LNCaP clone FGC (cell line): ENCODE measurements around the gene KCNA5.

Experiments
- DNase-seq: peaks from one replicate; pipeline ENCODE4 v3.0.0-alpha.2; 2011; ENCODE audit warnings: low read depth
- H3K4me3 ChIP-seq: 2 replicates; pipeline ENCODE4 v1.5.1; 2011; ENCODE audit warnings: mild to moderate bottlenecking, low read depth, low read length, control low read depth
- CTCF ChIP-seq: IDR thresholded peaks from 2 replicates; pipeline ENCODE4 v1.5.1; 2012; ENCODE audit warnings: mild to moderate bottlenecking; ENCODE audit not compliant: control insufficient read depth, insufficient read depth; ENCODE audit errors: extremely low read depth

The KCNA5 gene

GRCh38 chr12:5023842-5024241 is 19.8 kb upstream of the KCNA5 start:
- no peak overlapping the region for H3K4me3 ChIP-seq
- no peak for DNase-seq
- TF ChIP-seq CTCF, result no peak

GRCh38 chr12:5026342-5026938 is 17.2 kb upstream of the KCNA5 start:
- TF ChIP-seq CTCF, result no peak
- H3K4me3 ChIP-seq, result no peak overlapping the region
- no peak for DNase-seq

DNA sequence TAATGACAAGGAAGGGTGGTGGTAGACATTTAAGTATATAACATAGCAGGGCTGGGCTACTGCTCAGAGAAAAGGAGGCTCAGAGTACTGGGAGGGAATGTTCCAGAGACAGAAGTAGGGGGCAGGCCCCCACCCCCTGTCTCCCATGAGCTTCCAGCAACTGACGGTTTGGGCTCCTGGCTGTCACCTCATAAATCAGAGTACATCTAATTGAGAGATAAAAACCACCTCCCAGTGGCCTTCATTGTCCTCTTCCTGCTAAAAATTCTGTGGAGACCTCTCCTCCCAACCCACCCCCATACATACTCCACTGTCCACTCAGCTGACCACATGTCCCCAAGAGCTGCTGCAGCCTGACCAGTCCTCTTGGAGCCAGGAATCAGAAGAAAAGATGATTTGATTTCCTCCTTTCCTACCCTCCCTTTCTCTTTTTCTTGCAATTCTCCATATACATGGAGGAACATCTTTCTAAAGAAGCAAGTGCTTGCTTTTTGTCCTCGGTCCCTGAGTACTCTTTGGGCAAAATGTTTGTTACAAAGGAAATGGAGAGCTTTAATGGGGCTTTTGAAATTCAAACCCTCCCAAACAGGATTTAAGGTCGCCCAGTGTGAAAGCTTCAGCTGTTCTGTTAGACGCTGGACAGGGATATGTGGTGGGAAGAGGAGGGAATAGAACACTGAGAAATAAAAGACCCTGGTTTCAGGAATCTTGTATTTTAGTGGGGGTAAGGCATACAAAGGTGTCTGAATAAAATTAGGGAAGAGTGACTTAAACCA is 16.4 kb upstream of the KCNA5 start:
- no peak for TF ChIP-seq CTCF
- no peak for DNase-seq
- no peak overlapping the region for H3K4me3 ChIP-seq

DNA sequence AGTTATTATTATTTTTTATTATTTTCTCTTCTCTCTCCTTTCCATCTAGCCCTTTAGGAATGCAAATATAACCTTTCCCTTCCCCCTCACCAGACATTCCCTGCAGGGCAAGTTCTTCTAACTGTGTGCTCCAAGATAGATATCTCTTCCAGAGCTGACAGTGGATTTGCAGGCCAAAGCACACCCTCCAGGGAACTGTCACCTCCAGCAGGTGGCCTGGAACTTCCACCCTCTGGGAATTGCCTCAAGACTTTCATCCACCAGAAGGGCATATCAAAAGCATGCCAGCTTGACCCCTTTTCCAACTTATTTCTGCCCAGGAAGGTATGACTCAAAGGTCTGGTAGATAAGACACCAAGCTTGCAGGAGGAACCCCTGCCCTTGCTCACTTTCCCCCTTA is 13.6 kb upstream of the KCNA5 start:
- no peak for TF ChIP-seq CTCF
- no peak overlapping the region for H3K4me3 ChIP-seq
- DNase-seq, result no peak

DNA sequence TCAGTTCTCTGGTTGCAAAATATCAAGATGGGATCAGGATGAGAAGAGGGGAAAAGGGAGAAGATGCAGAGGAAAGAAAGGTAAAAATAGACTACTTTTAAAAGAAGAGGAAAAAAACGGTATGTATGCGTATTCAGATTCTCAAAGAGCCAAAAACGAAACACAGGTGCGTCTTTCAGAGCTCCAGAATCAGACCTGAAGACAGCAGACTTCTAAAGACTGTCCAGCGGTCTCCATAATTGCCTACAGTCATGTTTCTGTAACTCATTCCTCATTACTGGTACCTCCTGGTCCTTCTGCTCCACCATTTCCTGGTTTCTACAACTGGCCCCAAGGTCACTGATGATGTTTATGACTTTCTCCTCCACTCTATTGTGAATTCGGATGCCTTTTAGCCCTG is 12.4 kb upstream of the KCNA5 start:
- TF ChIP-seq CTCF, result no peak

DNA sequence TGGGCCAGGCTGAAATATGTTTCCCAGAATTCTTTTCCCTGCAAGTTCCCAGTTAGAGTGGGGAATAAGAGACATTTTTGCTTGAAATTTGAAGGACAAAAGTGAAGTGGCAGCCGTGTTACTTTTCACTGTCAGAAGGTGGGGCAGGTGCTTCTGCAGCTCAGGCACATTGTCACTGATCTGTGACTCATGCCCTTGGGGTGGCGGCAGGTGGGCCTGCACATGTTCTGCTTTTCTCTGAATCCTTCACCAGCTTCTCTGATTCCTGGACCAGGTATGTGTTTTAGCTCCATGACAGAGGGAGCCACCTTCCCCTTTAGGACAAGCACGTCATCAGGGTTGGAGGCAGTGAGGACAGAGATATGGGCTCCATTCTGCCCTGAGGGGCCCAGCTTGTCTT is 11.7 kb upstream of the KCNA5 start:
- no peak overlapping the region for H3K4me3 ChIP-seq
- DNase-seq, result no peak
- TF ChIP-seq CTCF, result no peak

More for the DNA sequence above, 12.4 kb upstream of the KCNA5 start:
- DNase-seq, result no peak
- H3K4me3 ChIP-seq, result no peak overlapping the region
